ENCODE data around the gene TARP.

The TARP gene

GRCh38 chr7:38222481-38223096, 50.8 kb downstream of the TARP start:
- Histone ChIP-seq H3K4me3 (ENCODE audit: low read depth, low read length) (no peak overlapping the region), H3K27me3 (ENCODE audit: control insufficient read depth, insufficient read depth, low read length) (no peaks in the 10 kb centered on the region), H3K36me3 (ENCODE audit: control insufficient read depth, insufficient read depth, low read length) (peaks cover 5% of the 10 kb centered on the region)
- FAIRE-seq (no peak), DNase-seq (ENCODE audit: low read depth) (peak; percentile 65)
- peak; percentile 58 for TF ChIP-seq CTCF (IDR thresholded peaks at IDR 0.05; ENCODE audit: insufficient read depth, low read length, severe bottlenecking)

- Histone ChIP-seq H3K4me3 (ENCODE audit: low read depth, low read length) (no peak overlapping the region), H3K36me3 (ENCODE audit: control insufficient read depth, insufficient read depth, low read length) (peaks cover 5% of the 10 kb centered on the region), H3K27me3 (ENCODE audit: control insufficient read depth, insufficient read depth, low read length) (no peaks in the 10 kb centered on the region)
- DNase-seq (ENCODE audit: low read depth): no peak
- FAIRE-seq: no peak
- TF ChIP-seq CTCF (IDR thresholded peaks at IDR 0.05; ENCODE audit: insufficient read depth, low read length, severe bottlenecking): no peak
These were observed 53.0 kb downstream of the TARP start for GRCh38 chr7:38220452-38220851.

- FAIRE-seq: no peak
- H3K36me3 ChIP-seq (ENCODE audit: control insufficient read depth, insufficient read depth, low read length): peaks cover 2% of the 10 kb centered on the region
- no peaks in the 10 kb centered on the region for H3K27me3 ChIP-seq (ENCODE audit: control insufficient read depth, insufficient read depth, low read length)
- H3K4me3 ChIP-seq (ENCODE audit: low read depth, low read length): no peak overlapping the region
- no peak for TF ChIP-seq CTCF (IDR thresholded peaks at IDR 0.05; ENCODE audit: insufficient read depth, low read length, severe bottlenecking)
- DNase-seq (ENCODE audit: low read depth): peak; percentile 50
These were observed 55.8 kb downstream of the TARP start for GRCh38 chr7:38217672-38218071.

GRCh38 chr7:38215735-38216670, 57.4 kb downstream of the TARP start:
- DNase-seq (ENCODE audit: low read depth): peak; percentile 58

GRCh38 chr7:38215115-38215514, 58.3 kb downstream of the TARP start:
- no peak for TF ChIP-seq CTCF (IDR thresholded peaks at IDR 0.05; ENCODE audit: insufficient read depth, low read length, severe bottlenecking)
- DNase-seq (ENCODE audit: low read depth): peak; percentile 6

More at GRCh38 chr7:38215735-38216670, 57.4 kb downstream of the TARP start:
- H3K36me3 ChIP-seq (ENCODE audit: control insufficient read depth, insufficient read depth, low read length): peaks cover 2% of the 10 kb centered on the region
- peak; percentile 98 for TF ChIP-seq CTCF (IDR thresholded peaks at IDR 0.05; ENCODE audit: insufficient read depth, low read length, severe bottlenecking)
- FAIRE-seq: no peak
- no peaks in the 10 kb centered on the region for H3K27me3 ChIP-seq (ENCODE audit: control insufficient read depth, insufficient read depth, low read length)
- H3K4me3 ChIP-seq (ENCODE audit: low read depth, low read length): no peak overlapping the region

More at GRCh38 chr7:38215115-38215514, 58.3 kb downstream of the TARP start:
- Histone ChIP-seq H3K4me3 (ENCODE audit: low read depth, low read length) (no peak overlapping the region), H3K27me3 (ENCODE audit: control insufficient read depth, insufficient read depth, low read length) (no peaks in the 10 kb centered on the region), H3K36me3 (ENCODE audit: control insufficient read depth, insufficient read depth, low read length) (peaks cover 2% of the 10 kb centered on the region)
- no peak for FAIRE-seq
